ENCODE data around the gene FKBP14.
A peak's percentile ranks its signal among the peaks of the same experiment; 100 is the strongest.

- TF ChIP-seq EZH2 (IDR thresholded peaks at IDR 0.05; ENCODE audit: low read depth, low read length, severe bottlenecking) (no peak), CTCF (IDR thresholded peaks at IDR 0.05; ENCODE audit: control extremely low read depth in 1 of 3, insufficient read depth in 1 of 3, low read depth in 1 of 3, low read length in 3 of 3) (0 out of 4 replicates have a peak, but pooled peaks of 1 of the 3 experiments have one; percentile 6), EP300 (IDR thresholded peaks at IDR 0.05; ENCODE audit: borderline replicate concordance in 1 of 2, low read depth in 2 of 2, low read length in 2 of 2) (no peak), SIX5 (IDR thresholded peaks at IDR 0.05; ENCODE audit: low read depth, low read length) (no peak), POLR2A (IDR thresholded peaks at IDR 0.05; ENCODE audit: control extremely low read depth in 1 of 2, low read depth in 2 of 2, low read length in 2 of 2) (peak; percentile 60 to 61), SP4 (IDR thresholded peaks at IDR 0.05; ENCODE audit: low read length) (no peak; the same call in 1 of the 2 replicates), GABPA (IDR thresholded peaks at IDR 0.05; ENCODE audit: borderline replicate concordance, insufficient read depth, low read length) (peak; percentile 49; the same call in 1 of the 2 replicates), MAFK (IDR thresholded peaks at IDR 0.05; ENCODE audit: low read depth, low read length) (no peak), TEAD4 (IDR thresholded peaks at IDR 0.05; ENCODE audit: low read depth, low read length) (peak; percentile 70), SP2 (IDR thresholded peaks at IDR 0.05; ENCODE audit: low read length) (peak; percentile 90), CREB1 (IDR thresholded peaks at IDR 0.05) (peak; percentile 72), NRF1 (IDR thresholded peaks at IDR 0.05; ENCODE audit: low read depth, low read length) (no peak), SIN3A (conservative IDR thresholded peaks at IDR 0.05 in 1 of 2, IDR thresholded peaks at IDR 0.05 in 1 of 2; ENCODE audit: low read depth in 1 of 2, low read length in 2 of 2) (peak; percentile 77 to 85; a peak in 3 of 4 replicates), JUN (IDR thresholded peaks at IDR 0.05; ENCODE audit: low read depth, low read length) (no peak)
These were observed at the start of gene FKBP14 for GRCh38 chr7:30026229-30027064.

All from H1 (cell line).